ENCODE data around the gene MICAL2. TPM values are rescaled to one million over a fixed set of nuclear protein-coding genes. Genes with fewer than 3 reads are reported as not detected.

The MICAL2 gene
- total RNA-seq, 2 experiments from 2014 or later, result not detected

- DNase-seq (ENCODE audit: low spot score), result no peak
- ChIA-PET POLR2A (no interaction called here), CTCF (ENCODE audit: unreplicated experiment) (no interaction called here)
- H3K9me2 ChIP-seq (ENCODE audit: insufficient read depth, low read length), result no peaks in the 10 kb centered on the region
- intact Hi-C loops (cut with micrococcal nuclease; ENCODE audit: unreplicated experiment), result no loop called here
- no TSS peak for BruUV-seq (replicated peaks)
- no peaks in the 10 kb centered on the region for H3K36me3 ChIP-seq (ENCODE audit: insufficient read depth, low read length)
- no peak overlapping the region for H2AFZ ChIP-seq (ENCODE audit: low read length)
- H3K4me1 ChIP-seq (ENCODE audit: insufficient read depth, low read length, poor library complexity, severe bottlenecking), result no peaks in the 10 kb centered on the region
- no peak overlapping the region for H3K27ac ChIP-seq (ENCODE audit: low read depth, low read length, poor library complexity, severe bottlenecking)
- TF ChIP-seq EZH2phosphoT487 (IDR thresholded peaks at IDR 0.05; ENCODE audit: borderline replicate concordance, low read depth, low read length), result no peak
- no peak for TF ChIP-seq CTCF (conservative IDR thresholded peaks at IDR 0.05; ENCODE audit: low read length)
- H3K4me3 ChIP-seq (ENCODE audit: low read depth, low read length, poor library complexity, severe bottlenecking), result no peak overlapping the region
- H3K9me3 ChIP-seq (ENCODE audit: low read length), result no peaks in the 10 kb centered on the region
- H3K4me2 ChIP-seq (ENCODE audit: low read length), result no peak overlapping the region
- no peaks in the 10 kb centered on the region for H4K20me1 ChIP-seq (ENCODE audit: insufficient read depth, low read length)
- H3K79me2 ChIP-seq (ENCODE audit: insufficient read depth, low read depth, low read length), result no peaks in the 10 kb centered on the region
Measured at GRCh38 chr11:12164061-12165014, 53.9 kb downstream of the MICAL2 start.

DNA sequence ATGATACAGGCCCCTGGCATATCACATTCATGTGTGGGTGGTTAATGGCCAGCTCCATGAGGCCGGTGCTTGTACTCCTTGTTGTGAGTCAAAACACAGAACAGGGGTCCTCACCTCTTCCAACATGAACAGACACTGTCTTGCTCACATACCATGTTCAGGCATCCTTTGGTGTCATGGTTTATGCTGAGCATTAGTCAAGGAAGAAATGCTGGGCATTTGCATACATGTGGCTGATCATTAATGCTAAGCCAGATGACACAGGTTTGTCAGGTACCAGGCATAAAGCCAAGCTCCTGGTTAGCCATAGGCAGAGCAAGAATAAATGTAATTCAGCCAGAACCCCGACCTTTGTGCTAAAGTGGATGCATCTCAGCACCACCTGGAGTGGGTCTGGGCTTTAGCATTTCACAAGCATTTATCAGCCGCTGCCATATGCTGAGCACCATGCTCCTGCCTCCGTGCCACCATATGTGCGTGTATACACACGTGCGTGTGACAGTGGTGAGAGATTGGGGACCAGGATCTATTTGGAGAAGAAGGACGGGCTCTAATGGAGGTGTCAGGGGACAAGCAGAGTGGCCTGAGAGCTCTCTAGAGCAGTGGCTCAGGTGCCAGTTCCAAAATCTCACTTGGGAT is 55.0 kb downstream of the MICAL2 start:
- DNase-seq (ENCODE audit: low spot score), result no peak

More for the DNA sequence above, 55.0 kb downstream of the MICAL2 start:
- H2AFZ ChIP-seq (ENCODE audit: low read length), result no peak overlapping the region
- no peaks in the 10 kb centered on the region for H3K4me1 ChIP-seq (ENCODE audit: insufficient read depth, low read length, poor library complexity, severe bottlenecking)
- no peaks in the 10 kb centered on the region for H3K9me3 ChIP-seq (ENCODE audit: low read length)
- H4K20me1 ChIP-seq (ENCODE audit: insufficient read depth, low read length), result no peaks in the 10 kb centered on the region
- no peak overlapping the region for H3K4me3 ChIP-seq (ENCODE audit: low read depth, low read length, poor library complexity, severe bottlenecking)
- no peak overlapping the region for H3K27ac ChIP-seq (ENCODE audit: low read depth, low read length, poor library complexity, severe bottlenecking)
- H3K79me2 ChIP-seq (ENCODE audit: insufficient read depth, low read depth, low read length), result no peaks in the 10 kb centered on the region
- no TSS peak for BruUV-seq (replicated peaks)
- POLR2A ChIA-PET, result interaction anchor here (0.7 kb wide), 1 partner anchor 106 kb away, joined by 3 read pairs; no protein-coding TSS in a partner anchor
- no peak overlapping the region for H3K4me2 ChIP-seq (ENCODE audit: low read length)
- no peak for TF ChIP-seq CTCF (conservative IDR thresholded peaks at IDR 0.05; ENCODE audit: low read length)
- TF ChIP-seq EZH2phosphoT487 (IDR thresholded peaks at IDR 0.05; ENCODE audit: borderline replicate concordance, low read depth, low read length), result no peak
- intact Hi-C loops (cut with micrococcal nuclease; ENCODE audit: unreplicated experiment), result no loop called here
- H3K36me3 ChIP-seq (ENCODE audit: insufficient read depth, low read length), result no peaks in the 10 kb centered on the region
- H3K9me2 ChIP-seq (ENCODE audit: insufficient read depth, low read length), result no peaks in the 10 kb centered on the region
- CTCF ChIA-PET (ENCODE audit: unreplicated experiment), result no interaction called here

All from OCI-LY7 (cell line).